Skeletal muscle tissue (tissue), 4 donors: Measurements from ENCODE around the gene ACTA2. TPM values are rescaled to one million over a fixed set of nuclear protein-coding genes. Genes with fewer than 3 reads are reported as not detected.

ENCODE experiments used
- H3K27ac ChIP-seq: one replicate; pipeline ENCODE4 v1.7.0; 2013; ENCODE audit warnings: mild to moderate bottlenecking, low read depth, low read length, inconsistent platforms
- H3K27me3 ChIP-seq, 3 donors: one replicate each; pipeline ENCODE4 v1.7.0; 2013; ENCODE audit warnings: low read length in 3 of 3; ENCODE audit not compliant: control insufficient read depth in 3 of 3, insufficient read depth in 3 of 3
- H3K36me3 ChIP-seq, 3 donors: one replicate each; pipeline ENCODE4 v1.7.0; 2013; ENCODE audit warnings: low read length in 3 of 3; ENCODE audit not compliant: control insufficient read depth in 3 of 3, insufficient read depth in 3 of 3
- H3K4me1 ChIP-seq, 3 donors: one replicate each; pipeline ENCODE4 v1.7.0; 2013; ENCODE audit warnings: low read length in 3 of 3, mild to moderate bottlenecking in 3 of 3; ENCODE audit not compliant: control insufficient read depth in 3 of 3, insufficient read depth in 3 of 3
- H3K4me3 ChIP-seq, 3 donors: one replicate each; pipeline ENCODE4 v1.7.0; 2013; ENCODE audit warnings: low read length in 3 of 3
- H3K9ac ChIP-seq, 3 donors: one replicate each; pipeline ENCODE4 v1.7.0; 2013; ENCODE audit warnings: low read length in 3 of 3, mild to moderate bottlenecking in 3 of 3, moderate library complexity in 2 of 3, low read depth in 1 of 3
- H3K9me3 ChIP-seq, 3 donors: one replicate each; pipeline ENCODE4 v1.7.0; 2013; ENCODE audit warnings: low read length in 3 of 3; ENCODE audit not compliant: control insufficient read depth in 3 of 3
- total RNA-seq: library from RNA; depleted of rRNA; stranded (reverse); fragments of >200 nt; gene quantifications from one replicate; pipeline ENCODE4 v1.2.3, GENCODE V29; 2014
- donor health status: Osteomylitis.

Gene ACTA2
- 314 TPM for total RNA-seq

DNA sequence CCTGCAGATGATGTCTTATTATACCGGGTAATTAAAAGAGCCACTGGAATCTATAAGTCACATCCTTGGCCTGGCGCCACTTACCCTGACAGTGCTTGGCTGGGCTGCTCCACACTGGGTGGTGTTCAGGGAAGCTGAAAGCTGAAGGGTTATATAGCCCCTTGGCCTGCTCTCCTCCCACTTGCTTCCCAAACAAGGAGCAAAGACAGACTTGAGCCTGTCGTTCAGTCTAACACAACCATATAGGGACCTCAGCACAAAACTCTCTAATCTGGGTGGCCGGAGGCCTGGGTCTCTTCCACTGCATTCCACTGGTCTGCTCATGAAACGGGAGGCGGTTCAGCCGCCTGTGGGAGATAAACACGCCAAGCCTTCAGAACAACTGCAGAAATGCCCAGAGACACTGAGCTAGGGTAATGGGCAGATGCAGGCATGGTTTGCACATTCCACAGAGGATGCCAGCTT, at the start of gene ACTA2:
ACTA2 (minus strand) TSS at position 127 of the 465 bp plus-strand sequence. CDS start 3,843 bp downstream, outside the sequence.
- peak within 1 kb of the TSS; percentile 58 to 65 (median 63) for H3K9ac ChIP-seq
- H3K4me1 ChIP-seq = peaks cover 0 to 28% (median 2%) of the 10 kb centered on the region in 3 donors
- H3K4me3 ChIP-seq = peak within 1 kb of the TSS; percentile 25 to 70 (median 54)
- H3K27ac ChIP-seq = peak within 1 kb of the TSS; percentile 67
- no peaks in the 10 kb centered on the region for H3K36me3 ChIP-seq
- no peaks in the 10 kb centered on the region for H3K9me3 ChIP-seq
- H3K27me3 ChIP-seq = no peaks in the 10 kb centered on the region

GRCh38 chr10:89001729-89002072, 49.1 kb upstream of the ACTA2 start:
- Histone ChIP-seq H3K9me3 (no peaks in the 10 kb centered on the region), H3K27me3 (peaks cover 0 to 3% (median 0%) of the 10 kb centered on the region in 3 donors), H3K9ac (no peak overlapping the region), H3K36me3 (peaks cover 0 to 6% (median 0%) of the 10 kb centered on the region in 3 donors), H3K27ac (peak overlapping the region; percentile 52), H3K4me1 (peaks cover 4 to 20% (median 6%) of the 10 kb centered on the region in 3 donors), H3K4me3 (peak overlapping the region in 1 of 3 donors; percentile 3)

DNA sequence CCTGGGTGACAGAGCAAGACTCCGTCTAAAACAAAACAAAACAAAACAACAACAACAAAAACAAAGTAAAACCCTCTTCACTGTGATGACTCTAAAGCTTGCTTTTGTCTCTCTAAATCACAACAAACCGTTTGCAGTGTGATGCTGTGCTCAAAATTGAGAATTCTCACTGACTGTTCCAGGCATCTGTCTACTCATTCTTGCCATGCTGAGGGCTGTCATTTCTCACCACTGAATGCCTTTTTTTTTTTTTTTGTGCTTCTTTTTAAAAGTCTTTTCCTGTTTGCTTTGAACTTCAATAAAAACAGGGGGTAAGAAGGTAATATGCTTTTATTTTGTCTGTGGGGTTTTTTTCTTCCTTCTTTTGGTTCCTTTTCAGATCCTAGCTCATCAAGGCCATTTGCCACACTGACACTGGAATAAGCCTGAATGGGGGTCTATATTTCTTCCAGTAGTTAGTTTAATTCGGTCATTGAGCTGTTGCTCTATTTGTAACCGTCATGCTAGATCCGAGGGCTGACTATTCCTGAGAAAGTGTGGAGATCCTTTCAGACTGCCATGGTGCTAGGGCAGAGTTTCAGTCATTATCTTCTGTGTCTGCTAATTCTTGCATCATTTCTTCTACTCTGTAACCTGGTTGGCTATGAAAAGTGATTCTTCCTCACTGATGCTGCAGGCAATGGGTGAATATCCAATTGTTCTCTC, 48.6 kb upstream of the ACTA2 start:
- peaks cover 4 to 20% (median 6%) of the 10 kb centered on the region in 3 donors for H3K4me1 ChIP-seq
- peaks cover 0 to 3% (median 0%) of the 10 kb centered on the region in 3 donors for H3K27me3 ChIP-seq
- H3K36me3 ChIP-seq = peaks cover 0 to 6% (median 0%) of the 10 kb centered on the region in 3 donors
- H3K27ac ChIP-seq = peak overlapping the region; percentile 52
- no peaks in the 10 kb centered on the region for H3K9me3 ChIP-seq
- peak overlapping the region in 2 of 3 donors; percentile 29 to 48 for H3K9ac ChIP-seq
- peak overlapping the region in 1 of 3 donors; percentile 24 for H3K4me3 ChIP-seq

DNA sequence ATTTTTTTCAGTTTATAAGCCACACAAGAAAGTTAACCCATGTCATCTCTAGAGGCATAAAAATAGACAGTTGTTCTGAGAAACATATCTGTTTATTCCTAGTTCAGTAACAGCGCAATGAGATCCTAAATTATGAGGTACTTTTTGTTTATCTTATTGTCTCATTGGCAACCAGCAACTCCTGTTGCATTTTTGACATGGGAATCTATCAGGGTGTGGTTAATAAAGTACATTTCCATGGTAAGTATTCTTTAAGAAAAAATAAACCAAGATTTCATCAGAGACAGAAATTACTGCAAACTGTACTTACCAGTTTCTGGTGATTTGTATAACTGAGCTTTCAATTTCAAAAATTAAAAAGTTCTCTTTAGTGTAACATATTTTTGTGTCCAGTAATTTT, 47.1 kb upstream of the ACTA2 start:
- H3K9ac ChIP-seq = peak overlapping the region in 2 of 3 donors; percentile 28 to 38
- H3K9me3 ChIP-seq = no peaks in the 10 kb centered on the region
- peak overlapping the region in 1 of 3 donors; percentile 51 for H3K4me3 ChIP-seq
- H3K27ac ChIP-seq = peak overlapping the region; percentile 52
- peaks cover 4 to 27% (median 6%) of the 10 kb centered on the region in 3 donors for H3K4me1 ChIP-seq
- H3K27me3 ChIP-seq = peaks cover 0 to 3% (median 0%) of the 10 kb centered on the region in 3 donors
- peaks cover 0 to 6% (median 0%) of the 10 kb centered on the region in 3 donors for H3K36me3 ChIP-seq

DNA sequence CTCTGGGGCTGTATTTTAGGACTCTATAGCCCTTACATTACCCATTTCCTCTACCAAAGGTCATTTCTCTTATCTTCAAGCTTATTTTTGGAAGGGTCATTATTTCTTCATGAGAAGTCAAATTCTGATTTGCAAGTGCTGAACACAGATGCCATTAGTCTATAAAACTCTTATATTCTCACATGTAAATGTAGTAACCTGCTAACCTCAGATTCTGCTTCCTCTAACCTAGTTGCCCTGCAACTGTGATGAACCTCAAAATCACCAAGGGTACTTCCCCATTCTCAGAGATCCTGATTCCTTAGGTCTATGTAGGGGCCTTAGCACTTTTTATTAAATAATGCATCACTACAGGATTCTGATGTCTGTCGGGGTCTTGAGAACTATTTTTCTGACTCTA, 44.4 kb upstream of the ACTA2 start:
- Histone ChIP-seq H3K36me3 (no peaks in the 10 kb centered on the region), H3K27me3 (peaks cover 0 to 3% (median 0%) of the 10 kb centered on the region in 3 donors), H3K4me1 (peaks cover 4 to 31% (median 11%) of the 10 kb centered on the region in 3 donors), H3K9ac (no peak overlapping the region), H3K27ac (no peak overlapping the region), H3K9me3 (no peaks in the 10 kb centered on the region), H3K4me3 (no peak overlapping the region)

GRCh38 chr10:88995156-88995876, 42.7 kb upstream of the ACTA2 start:
- H3K9me3 ChIP-seq = no peaks in the 10 kb centered on the region
- H3K4me1 ChIP-seq = peaks cover under 1 to 21% (median 16%) of the 10 kb centered on the region in 3 donors
- peak overlapping the region; percentile 15 for H3K27ac ChIP-seq
- no peaks in the 10 kb centered on the region for H3K27me3 ChIP-seq
- peak overlapping the region in 1 of 3 donors; percentile 34 for H3K4me3 ChIP-seq
- no peaks in the 10 kb centered on the region for H3K36me3 ChIP-seq
- peak overlapping the region in 1 of 3 donors; percentile 46 for H3K9ac ChIP-seq

DNA sequence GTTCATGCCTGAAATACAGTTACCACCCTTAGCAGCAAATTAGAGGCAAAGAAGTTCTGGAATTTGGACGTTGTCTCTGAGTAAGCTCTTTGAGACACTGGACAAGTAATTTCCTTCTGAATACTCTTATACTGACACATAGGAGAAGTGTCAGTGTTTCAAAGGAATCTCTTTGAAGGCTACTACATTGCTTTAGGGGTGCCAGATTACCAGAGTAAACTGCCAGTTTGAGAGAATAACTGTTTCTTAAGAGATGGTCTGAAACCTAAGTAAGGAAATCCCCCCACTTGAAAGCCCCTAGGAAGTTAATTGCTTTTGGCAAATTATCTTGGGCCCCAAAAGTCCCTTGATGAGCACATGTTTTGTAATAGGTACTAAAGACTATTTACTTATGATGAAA, 41.4 kb upstream of the ACTA2 start:
- Histone ChIP-seq H3K27ac (peak overlapping the region; percentile 15), H3K9ac (no peak overlapping the region), H3K4me1 (peaks cover 4 to 30% (median 24%) of the 10 kb centered on the region in 3 donors)

DNA sequence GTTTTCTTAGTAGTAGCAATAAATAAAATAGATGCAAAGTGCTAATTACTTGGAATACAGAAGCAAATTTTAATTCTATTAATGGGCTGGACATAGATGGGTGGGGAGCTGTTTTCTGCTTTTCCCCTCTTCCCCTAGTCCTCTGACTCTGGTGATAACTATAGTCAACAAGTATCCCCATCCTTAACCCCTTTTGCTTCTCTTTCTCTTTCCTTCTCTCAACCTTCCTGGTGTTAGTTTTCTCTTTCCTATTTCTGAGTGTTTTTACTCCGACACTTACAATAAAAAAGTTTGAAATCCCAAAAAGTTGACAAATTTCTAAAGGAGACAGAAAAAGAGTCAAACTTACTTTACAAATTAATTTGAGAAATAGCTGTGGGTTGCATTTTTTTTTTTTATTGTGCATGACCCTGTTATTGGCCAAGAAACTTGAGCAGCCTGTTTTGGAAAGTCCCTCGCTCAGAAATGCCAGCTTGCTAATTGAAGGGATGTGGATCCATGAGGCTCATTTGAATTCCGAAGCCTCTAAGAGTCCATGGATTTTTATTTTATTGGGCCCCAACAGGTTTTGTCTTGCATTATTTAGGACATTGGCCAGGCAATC, 40.5 kb upstream of the ACTA2 start:
- no peaks in the 10 kb centered on the region for H3K36me3 ChIP-seq
- peaks cover 4 to 30% (median 24%) of the 10 kb centered on the region in 3 donors for H3K4me1 ChIP-seq
- no peaks in the 10 kb centered on the region for H3K27me3 ChIP-seq
- peak overlapping the region in 2 of 3 donors; percentile 40 to 59 for H3K9ac ChIP-seq
- no peaks in the 10 kb centered on the region for H3K9me3 ChIP-seq
- H3K4me3 ChIP-seq = peak overlapping the region; percentile 6 to 98 (median 45)
- H3K27ac ChIP-seq = peak overlapping the region; percentile 28

More for the DNA sequence above, 41.4 kb upstream of the ACTA2 start:
- H3K9me3 ChIP-seq = no peaks in the 10 kb centered on the region
- H3K4me3 ChIP-seq = peak overlapping the region in 1 of 3 donors; percentile 98
- no peaks in the 10 kb centered on the region for H3K36me3 ChIP-seq
- H3K27me3 ChIP-seq = no peaks in the 10 kb centered on the region

- no peaks in the 10 kb centered on the region for H3K27me3 ChIP-seq
- no peaks in the 10 kb centered on the region for H3K36me3 ChIP-seq
- peak overlapping the region; percentile 91 for H3K27ac ChIP-seq
- H3K4me1 ChIP-seq = peaks cover 4 to 29% (median 24%) of the 10 kb centered on the region in 3 donors
- peak overlapping the region; percentile 83 to 95 (median 83) for H3K9ac ChIP-seq
- H3K4me3 ChIP-seq = peak overlapping the region; percentile 77 to 98 (median 89)
- H3K9me3 ChIP-seq = no peaks in the 10 kb centered on the region
Observed at GRCh38 chr10:88991899-88992320, 39.3 kb upstream of the ACTA2 start.
